Hypothalamus (tissue), 51 donors: Measurements from ENCODE around the gene EBP.
"Not testable (repeated sequence)": the region's sequence is repeated elsewhere in the genome, so short reads cannot be mapped to it uniquely, and the experiment has no call there.

ENCODE experiments used
- DNase-seq, 51 donors: peaks; one replicate each; lab custom pipeline; 2025; lab: John Stamatoyannopoulos, UW

EBP gene

DNA sequence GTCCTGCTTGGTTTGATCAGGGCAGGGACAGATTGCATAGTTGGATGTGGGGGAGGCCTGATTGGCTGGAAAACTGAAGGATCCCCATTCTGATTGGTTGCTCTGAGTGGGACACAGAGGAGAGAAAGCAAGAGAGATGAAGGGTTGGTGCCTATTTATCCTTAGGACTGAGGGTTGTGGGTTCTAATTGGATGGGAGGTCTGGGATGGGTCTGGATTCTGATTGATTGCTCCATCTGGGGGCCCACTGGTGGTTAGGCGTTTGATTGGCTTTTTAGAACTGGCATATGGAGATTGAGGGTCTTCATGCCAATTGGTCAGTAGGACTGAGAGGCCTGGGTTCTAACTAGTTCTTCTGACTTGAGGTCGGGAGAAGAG lies 644 bp upstream of the EBP start:
- peak in 7 of 51 donors; percentile 0 to 56 (median 11) for DNase-seq

- DNase-seq = no peak
Measured at GRCh38 chrX:48522291-48522690, 683 bp downstream of the EBP start.

DNA sequence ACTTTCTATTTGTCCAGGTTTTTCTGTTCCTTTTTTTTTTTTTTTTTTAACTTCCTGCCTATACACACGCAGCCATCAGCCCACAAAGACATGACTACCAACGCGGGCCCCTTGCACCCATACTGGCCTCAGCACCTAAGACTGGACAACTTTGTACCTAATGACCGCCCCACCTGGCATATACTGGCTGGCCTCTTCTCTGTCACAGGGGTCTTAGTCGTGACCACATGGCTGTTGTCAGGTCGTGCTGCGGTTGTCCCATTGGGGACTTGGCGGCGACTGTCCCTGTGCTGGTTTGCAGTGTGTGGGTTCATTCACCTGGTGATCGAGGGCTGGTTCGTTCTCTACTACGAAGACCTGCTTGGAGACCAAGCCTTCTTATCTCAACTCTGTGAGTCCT lies 2.1 kb downstream of the EBP start:
- DNase-seq = no peak

GRCh38 chrX:48525853-48526252 lies 4.2 kb downstream of the EBP start:
- DNase-seq = not testable (repeated sequence)

- DNase-seq = no peak
Measured at GRCh38 chrX:48530736-48531135, 9.1 kb downstream of the EBP start.

DNA sequence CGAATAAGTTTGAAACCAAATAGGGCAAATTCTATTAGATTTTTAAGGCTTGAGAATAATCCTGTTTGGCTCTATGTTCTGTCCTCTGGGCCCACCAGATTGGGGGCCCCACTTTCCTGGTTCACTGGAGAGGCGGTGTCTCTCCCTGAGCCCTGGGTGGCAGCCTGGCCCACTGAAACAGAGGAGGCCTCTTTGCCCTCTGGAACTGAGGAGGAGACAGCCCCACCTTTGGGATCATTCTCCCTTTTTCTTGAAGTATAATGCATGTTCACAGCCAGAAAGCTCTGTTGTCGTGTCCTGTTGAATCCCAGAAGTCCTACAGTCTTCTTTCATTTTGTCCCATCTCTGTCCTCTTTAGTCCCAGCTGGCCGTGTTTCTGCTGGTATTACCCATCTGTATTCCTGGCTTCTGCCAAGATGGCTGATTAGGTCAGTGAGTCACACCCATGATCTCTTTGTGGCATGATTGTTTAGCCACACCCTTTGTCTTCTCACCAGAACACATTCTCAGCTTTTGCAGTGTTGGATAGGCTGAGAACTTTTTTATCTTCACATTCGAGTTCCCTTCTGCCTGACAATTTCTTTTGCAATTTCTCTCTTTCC lies 9.9 kb downstream of the EBP start:
- DNase-seq = no peak

DNA sequence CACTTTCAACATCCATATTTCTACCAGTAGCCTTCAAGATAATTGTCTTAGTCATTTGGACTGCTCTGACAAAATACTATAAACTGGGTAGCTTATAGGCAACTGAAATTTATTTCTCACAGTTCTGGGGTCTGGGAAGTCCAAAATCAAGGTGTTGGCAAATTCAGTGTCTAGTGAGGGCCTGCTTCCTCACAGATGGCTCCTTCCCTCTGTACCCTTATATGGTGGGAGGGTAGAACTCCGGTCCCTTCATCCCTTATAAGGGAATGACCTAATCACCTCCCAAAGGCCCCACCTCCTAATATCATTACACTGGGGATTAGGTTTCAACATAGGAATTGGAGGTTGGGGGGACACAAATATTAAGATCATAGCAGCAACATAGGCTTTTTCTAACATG lies 10.6 kb downstream of the EBP start:
- no peak for DNase-seq

- no peak for DNase-seq
Measured at GRCh38 chrX:48533165-48533564, 11.6 kb downstream of the EBP start.

DNA sequence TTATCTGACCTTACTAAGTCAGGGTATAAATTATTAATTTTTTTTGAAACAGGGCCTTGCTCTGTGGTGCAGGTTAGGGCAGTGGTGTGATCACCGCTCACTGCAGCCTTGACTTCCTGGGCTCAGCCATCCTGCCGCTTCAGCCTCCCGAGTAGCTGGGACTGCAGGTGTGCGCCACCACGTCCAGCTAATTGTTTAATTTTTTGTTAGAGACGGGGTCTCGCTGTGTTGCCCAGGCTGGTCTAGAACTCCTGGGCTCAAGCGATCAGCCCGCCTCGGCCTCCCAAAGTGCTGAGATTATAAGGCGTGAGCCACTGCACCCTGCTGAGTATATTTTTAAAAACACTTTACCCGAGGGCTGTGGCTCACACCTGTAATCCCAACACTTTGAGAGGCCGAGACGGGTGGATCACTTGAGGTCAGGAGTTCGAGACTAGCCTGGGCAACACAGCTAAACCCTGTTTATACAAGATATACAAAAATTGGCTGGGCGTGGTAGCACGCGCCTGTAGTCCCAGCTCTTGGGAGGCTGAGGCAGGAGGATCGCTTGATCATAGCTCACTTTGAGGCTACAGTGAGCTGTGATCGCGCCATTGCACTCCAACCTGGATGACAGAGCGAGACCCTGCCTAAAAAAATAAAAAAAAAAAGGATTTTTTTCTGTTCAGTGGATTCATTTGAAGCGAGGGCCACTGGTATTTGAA lies 17.2 kb downstream of the EBP start:
- peak in 1 of 51 donors; percentile 24 for DNase-seq

GRCh38 chrX:48539345-48540027 lies 17.9 kb downstream of the EBP start, which contains the start of gene TBC1D25:
TBC1D25 (plus strand) TSS chrX:48539714; CDS start chrX:48539798, 84 bp downstream.
- DNase-seq = peak; percentile 16 to 95 (median 85)

- peak in 19 of 51 donors; percentile 12 to 57 (median 33) for DNase-seq
Measured at GRCh38 chrX:48540028-48540375, 18.4 kb downstream of the EBP start.

- no peak for DNase-seq
Measured at GRCh38 chrX:48540480-48540879, 18.9 kb downstream of the EBP start.

DNA sequence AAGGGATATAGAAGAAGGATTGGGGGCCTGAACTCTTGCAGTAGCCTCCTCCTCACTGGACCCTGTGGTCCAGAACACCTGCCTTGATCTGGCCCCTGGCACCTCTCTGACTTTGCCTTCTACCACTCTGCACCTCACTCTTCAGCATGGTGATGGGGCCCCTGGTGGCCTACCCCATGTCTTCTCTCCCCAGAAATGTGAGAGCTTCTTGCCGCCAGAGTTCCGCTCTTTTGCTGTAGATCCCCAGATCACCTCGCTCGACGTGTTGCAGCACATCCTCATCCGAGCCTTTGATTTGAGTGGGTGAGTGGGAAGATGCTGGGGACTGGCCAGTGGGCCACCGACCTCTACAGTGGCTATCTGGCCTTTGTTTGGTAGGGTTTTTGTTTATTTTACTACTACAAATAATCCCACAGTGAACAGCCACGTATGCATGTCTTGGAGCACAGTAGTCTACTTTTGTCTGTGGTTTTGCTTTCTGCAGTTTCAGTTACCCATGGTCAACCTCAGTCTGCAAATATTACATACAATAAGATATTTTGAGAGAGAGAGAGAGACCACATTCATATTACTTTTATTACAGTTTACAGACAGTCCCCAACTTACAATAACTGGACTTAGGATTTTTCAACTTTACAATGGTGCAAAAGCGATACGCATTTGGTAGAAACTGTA lies 19.7 kb downstream of the EBP start:
- no peak for DNase-seq

DNA sequence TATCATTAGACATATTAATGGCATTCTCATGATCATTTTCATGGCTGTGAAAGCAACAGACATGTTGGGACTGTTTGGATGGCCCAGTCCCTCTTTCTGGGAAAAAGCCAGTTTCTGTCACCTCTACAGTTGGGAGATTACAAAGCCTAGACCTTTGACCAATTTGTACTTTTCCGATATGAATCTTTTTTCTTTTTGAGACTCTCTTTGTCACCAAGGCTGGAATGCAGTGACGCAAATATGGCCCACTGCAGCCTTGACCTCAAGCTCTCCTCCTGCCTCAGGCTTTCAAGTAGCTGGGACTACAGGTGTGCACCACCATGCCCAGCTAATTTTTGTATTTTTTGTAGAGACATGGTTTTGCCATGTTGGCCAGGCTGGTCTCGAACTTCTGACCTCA lies 27.3 kb downstream of the EBP start:
- no peak for DNase-seq

DNA sequence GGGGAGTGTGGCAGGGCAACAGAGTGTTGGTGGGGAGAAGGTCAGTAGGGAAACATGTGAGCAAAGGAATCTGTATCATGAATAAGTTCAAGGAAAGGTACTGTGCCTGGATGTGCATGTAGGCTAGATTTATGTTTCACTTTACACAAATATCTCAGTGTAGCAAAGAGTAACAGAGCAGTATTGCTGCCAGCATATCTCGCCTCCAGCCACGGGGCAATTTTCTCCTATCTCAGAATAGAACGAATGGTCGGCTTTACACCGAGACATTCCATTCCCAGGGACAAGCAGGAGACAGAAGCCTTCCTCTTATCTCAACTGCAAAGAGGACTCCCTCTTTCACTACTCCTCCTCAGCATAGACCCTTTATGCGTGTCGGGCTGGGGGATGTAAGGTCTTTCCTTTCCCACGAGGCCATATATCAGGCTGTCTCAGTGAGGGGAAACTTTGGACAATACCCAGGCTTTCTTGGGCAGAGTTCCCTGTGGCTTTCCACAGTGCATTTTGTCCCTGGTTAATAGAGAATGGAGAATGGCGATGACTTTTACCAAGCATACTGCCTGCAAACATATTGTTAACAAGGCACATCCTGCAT lies 34.2 kb downstream of the EBP start:
- not testable (repeated sequence) for DNase-seq

GRCh38 chrX:48558271-48558670 lies 36.7 kb downstream of the EBP start:
- no peak for DNase-seq

DNA sequence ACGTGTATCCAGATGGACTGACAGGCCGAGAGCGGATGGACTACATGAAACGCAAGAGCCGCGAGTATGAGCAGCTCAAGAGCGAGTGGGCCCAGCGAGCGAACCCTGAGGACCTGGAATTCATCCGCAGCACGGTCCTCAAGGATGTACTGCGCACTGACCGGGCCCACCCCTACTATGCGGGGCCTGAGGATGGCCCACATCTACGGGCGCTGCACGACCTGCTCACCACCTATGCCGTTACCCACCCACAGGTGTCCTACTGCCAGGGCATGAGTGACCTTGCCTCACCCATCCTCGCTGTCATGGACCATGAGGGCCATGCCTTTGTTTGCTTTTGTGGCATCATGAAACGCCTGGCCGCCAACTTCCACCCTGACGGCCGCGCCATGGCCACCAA lies 38.0 kb downstream of the EBP start:
- DNase-seq = no peak

- DNase-seq = no peak
Measured at GRCh38 chrX:48560056-48560455, 38.4 kb downstream of the EBP start.

GRCh38 chrX:48560681-48561080 lies 39.1 kb downstream of the EBP start:
- no peak for DNase-seq

DNA sequence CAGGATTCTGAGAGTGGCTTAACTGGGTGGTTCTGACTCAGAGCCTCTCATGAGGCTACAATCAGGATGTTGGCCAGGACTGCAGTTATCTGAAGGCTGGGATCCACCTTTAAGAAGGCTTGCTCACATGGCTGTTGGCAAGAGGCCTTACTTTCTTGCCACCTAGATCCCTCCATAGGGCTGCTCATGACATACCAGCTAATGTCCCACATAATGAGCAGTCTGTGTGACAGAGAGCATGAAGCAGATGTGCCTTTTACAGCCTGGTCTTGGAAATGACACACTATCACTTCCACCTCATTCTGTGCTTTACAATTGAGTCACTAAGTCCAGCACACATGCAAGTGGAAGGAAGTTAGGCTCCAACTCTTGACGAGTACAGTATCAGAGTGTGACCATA lies 48.4 kb downstream of the EBP start:
- no peak for DNase-seq

DNA sequence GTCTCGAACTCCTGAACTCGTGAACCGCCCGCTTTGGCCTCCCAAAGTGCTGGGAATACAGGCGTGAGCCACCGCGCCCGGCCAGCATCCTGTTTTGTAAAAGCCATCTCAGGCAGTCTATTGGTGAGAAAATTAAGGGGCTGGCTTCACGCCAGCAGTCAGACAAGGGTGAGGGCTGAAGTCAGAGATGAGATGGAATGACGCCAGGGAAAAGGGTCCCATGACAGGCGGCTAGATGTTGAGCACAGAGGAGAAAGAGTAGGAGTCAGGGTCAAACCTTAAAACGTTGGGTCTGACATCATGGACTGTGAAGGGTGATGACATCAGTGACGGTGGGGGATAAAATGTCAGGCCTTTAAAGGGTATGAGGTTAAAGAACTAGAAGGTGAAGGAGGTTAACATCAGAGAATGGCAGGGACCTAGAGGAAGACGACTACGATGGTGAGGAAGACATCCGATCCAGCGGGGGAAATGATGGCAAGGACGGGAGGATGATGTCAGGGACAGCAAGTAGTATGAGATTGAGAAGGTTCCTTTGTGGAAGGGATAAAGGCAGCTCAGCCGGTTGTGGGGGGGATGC lies 52.2 kb downstream of the EBP start:
- peak in 8 of 51 donors; percentile 2 to 29 (median 12) for DNase-seq
